ENCODE results near the gene INTS4. TPM values are rescaled to one million over a fixed set of nuclear protein-coding genes. Genes with fewer than 3 reads are reported as not detected.

INTS4 gene
- total and polyA plus RNA-seq, 10 of the 15 experiments (the other 5 are each of a cell fraction or from before 2014, with no cell fraction given) = 20.2 to 50.5 (median 40.0) TPM

- no peaks in the 10 kb centered on the region for H3K36me3 ChIP-seq (ENCODE audit: control insufficient read depth in 2 of 2, insufficient read depth in 2 of 2, low read length in 1 of 2)
- H3K4me1 ChIP-seq (ENCODE audit: control insufficient read depth, insufficient read depth, low read length) = no peaks in the 10 kb centered on the region
- no TSS peak for BruUV-seq (replicated peaks)
- H2AFZ ChIP-seq (ENCODE audit: control insufficient read depth, low read depth, low read length) = no peak overlapping the region
- intact Hi-C loops (cut with micrococcal nuclease; ENCODE audit: unreplicated experiment) (no loop called here), in situ Hi-C loops (cut with MboI) (no loop called here)
- no peak for DNase-seq (ENCODE audit: low read depth, low spot score)
- H3K9ac ChIP-seq (ENCODE audit: control insufficient read depth, insufficient read depth, low read length) = no peak overlapping the region
- SMC1A ChIA-PET (ENCODE audit: uncharacterized antibody, unreplicated experiment) = no interaction called here
- H3K4me3 ChIP-seq = no peak overlapping the region
- CTCF ChIA-PET = interaction anchor here (0.7 kb wide), 1 partner anchor 1270 kb away, joined by 3 read pairs; no protein-coding TSS in a partner anchor
- ATAC-seq = no peak
- no peak overlapping the region for H3K4me2 ChIP-seq (ENCODE audit: control insufficient read depth, insufficient read depth)
- POLR2A ChIA-PET = no interaction called here
- TF ChIP-seq IRF3 (IDR thresholded peaks at IDR 0.05) = no peak
- TF ChIP-seq LARP7 (IDR thresholded peaks at IDR 0.05) = no peak
- no peak for TF ChIP-seq ZNF622 (IDR thresholded peaks at IDR 0.05)
- TF ChIP-seq DPF2 (IDR thresholded peaks at IDR 0.05) = no peak
- no peak for TF ChIP-seq FOXM1 (IDR thresholded peaks at IDR 0.05; ENCODE audit: low read depth, low read length)
- no peak for TF ChIP-seq GABPA (IDR thresholded peaks at IDR 0.05; ENCODE audit: low read depth)
- TF ChIP-seq CEBPB (IDR thresholded peaks at IDR 0.05; ENCODE audit: borderline replicate concordance in 1 of 2, low read depth in 2 of 2, low read length in 2 of 2) = no peak
- no peak for TF ChIP-seq IRF5 (IDR thresholded peaks at IDR 0.05; ENCODE audit: borderline replicate concordance)
- no peak for TF ChIP-seq ZNF687 (IDR thresholded peaks at IDR 0.05)
- no peak for TF ChIP-seq TAF1 (IDR thresholded peaks at IDR 0.05; ENCODE audit: borderline replicate concordance, low read depth, low read length)
- no peaks in the 10 kb centered on the region for H4K20me1 ChIP-seq (ENCODE audit: control insufficient read depth, insufficient read depth)
- no peaks in the 10 kb centered on the region for H3K27me3 ChIP-seq (replicated peaks in 1 of 2; ENCODE audit: control insufficient read depth in 2 of 2, insufficient read depth in 2 of 2, low read length in 1 of 2)
- RAD21 ChIA-PET (ENCODE audit: unreplicated experiment) = no interaction called here
- FAIRE-seq = no peak
- no peaks in the 10 kb centered on the region for H3K79me2 ChIP-seq (ENCODE audit: control insufficient read depth, insufficient read depth, low read length)
- 88% methylated on average over 4 of the region's 4 CpGs for WGBS (ENCODE audit: insufficient coverage, insufficient replicate concordance, low lambda C conversion rate, missing lambda C conversion rate)
- H3K9me3 ChIP-seq (replicated peaks; ENCODE audit: control insufficient read depth, insufficient read depth, low read length) = no peaks in the 10 kb centered on the region
- H3K27ac ChIP-seq (ENCODE audit: control insufficient read depth, insufficient read depth) = no peak overlapping the region
Measured at GRCh38 chr11:77833302-77833701, 161.2 kb downstream of the INTS4 start.

All from GM12878 (cell line).